PC-9 (cell line): ENCODE measurements around the gene ZNF609. TPM values are rescaled to one million over a fixed set of nuclear protein-coding genes. Genes with fewer than 3 reads are reported as not detected.

Experiments used
- BruUV-seq: library from RNA; stranded (reverse); fragments of 400-500 nt; replicated peaks from 2 replicates; lab custom pipeline; 2021; lab: Mats Ljungman, UMichigan
- CTCF ChIA-PET: fragments of 300-600 bp; sonication (Branson Sonifier 250); formaldehyde crosslinking; loops from one replicate; lab custom pipeline; 2022; ENCODE audit warnings: antibody characterized with exemption; lab: Charles Lee
- POLR2A ChIA-PET: fragments of 300-600 bp; sonication (Branson Sonifier 250); formaldehyde crosslinking; loops from one replicate; lab custom pipeline; 2022; ENCODE audit warnings: antibody characterized with exemption; ENCODE audit not compliant: unreplicated experiment; lab: Charles Lee
- DNase-seq, 2 experiments: peaks; one replicate each; pipeline versions ENCODE4 v3.0.0 to v3.0.0-alpha.2; 2015 to 2022; ENCODE audit warnings: mixed read lengths in 1 of 2
- H2AFZ ChIP-seq: fragments of 200-600 bp; sonication (generic); 2 replicates; pipeline ENCODE4 v1.8.1; 2017; ENCODE audit warnings: antibody characterized with exemption
- H3F3A ChIP-seq: fragments of 200-600 bp; sonication (generic); 2 replicates; pipeline ENCODE4 v1.8.1; 2017; ENCODE audit warnings: antibody characterized with exemption, mild to moderate bottlenecking, low read depth; ENCODE audit not compliant: insufficient read depth
- H3K27ac ChIP-seq: fragments of 200-600 bp; sonication (generic); 2 replicates; pipeline ENCODE4 v1.6.1; 2016; ENCODE audit warnings: mixed run types
- H3K27me3 ChIP-seq: fragments of 200-600 bp; sonication (generic); 2 replicates; pipeline ENCODE4 v1.6.1; 2016; ENCODE audit warnings: low read depth, mixed run types; ENCODE audit not compliant: insufficient read depth
- H3K36me3 ChIP-seq: fragments of 200-600 bp; sonication (generic); 2 replicates; pipeline ENCODE4 v1.6.1; 2016; ENCODE audit warnings: low read depth, mixed run types
- H3K4me1 ChIP-seq: fragments of 200-600 bp; sonication (generic); replicated peaks from 2 replicates; pipeline ENCODE4 v1.6.1; 2016; ENCODE audit warnings: mixed run types; ENCODE audit not compliant: insufficient read depth
- H3K4me2 ChIP-seq: fragments of 200-600 bp; sonication (generic); 2 replicates; pipeline ENCODE4 v1.6.1; 2017; ENCODE audit warnings: mixed run types
- H3K4me3 ChIP-seq: fragments of 200-600 bp; sonication (generic); 2 replicates; pipeline ENCODE4 v1.6.1; 2016; ENCODE audit warnings: mixed run types
- H3K79me2 ChIP-seq: fragments of 200-600 bp; sonication (generic); 2 replicates; pipeline ENCODE4 v1.6.1; 2017; ENCODE audit warnings: low read depth, mixed run types
- H3K9me2 ChIP-seq: fragments of 200-600 bp; sonication (generic); 2 replicates; pipeline ENCODE4 v1.8.1; 2017; ENCODE audit warnings: mild to moderate bottlenecking; ENCODE audit not compliant: insufficient read depth
- H3K9me3 ChIP-seq: fragments of 200-600 bp; sonication (generic); 2 replicates; pipeline ENCODE4 v1.8.1; 2016; ENCODE audit warnings: low read depth; ENCODE audit not compliant: insufficient read depth
- H4K20me1 ChIP-seq: fragments of 200-600 bp; sonication (generic); 2 replicates; pipeline ENCODE4 v1.8.1; 2017; ENCODE audit not compliant: insufficient read depth
- CTCF ChIP-seq: fragments of 200-600 bp; sonication (generic); conservative IDR thresholded peaks from 2 replicates; pipeline ENCODE4 v1.6.1; 2017; ENCODE audit warnings: mixed run types, antibody characterized with exemption, mild to moderate bottlenecking, moderate library complexity
- EZH2 ChIP-seq: fragments of 200-600 bp; sonication (generic); IDR thresholded peaks from 2 replicates; pipeline ENCODE4 v1.8.0; 2017; ENCODE audit warnings: antibody characterized with exemption, low read depth
- intact Hi-C: fragments of 100-400 bp; cut with micrococcal nuclease; formaldehyde crosslinking; loops from one replicate; pipeline ENCODE4 v1.10.0; 2022; ENCODE audit not compliant: unreplicated experiment
- total RNA-seq: library from RNA; stranded (reverse); gene quantifications from 2 replicates; pipeline ENCODE4 v1.2.3, GENCODE V29; 2021

Gene ZNF609
- total RNA-seq, 1 experiment from 2014 or later, result 38.6 TPM

GRCh38 chr15:64698823-64699222 is 238.4 kb downstream of the ZNF609 start:
- DNase-seq, result no peak
- Histone ChIP-seq H3K27ac (no peak overlapping the region), H3K4me1 (peaks cover 25% of the 10 kb centered on the region; the same call in 1 of the 2 replicates), H3K79me2 (peaks cover 61% of the 10 kb centered on the region), H3K9me2 (no peaks in the 10 kb centered on the region), H3K4me2 (no peak overlapping the region), H3K36me3 (no peaks in the 10 kb centered on the region), H4K20me1 (peaks cover 24% of the 10 kb centered on the region), H3F3A (no peaks in the 10 kb centered on the region; the same call in 1 of the 2 replicates), H3K4me3 (no peak overlapping the region), H3K9me3 (no peaks in the 10 kb centered on the region), H3K27me3 (no peaks in the 10 kb centered on the region), H2AFZ (no peak overlapping the region)
- ChIA-PET CTCF (no interaction called here), POLR2A (interaction anchor here (0.6 to 0.7 kb wide), 2 partner anchors 18 to 450 kb away, joined by 3 to 6 read pairs; no protein-coding TSS in a partner anchor)
- no TSS peak for BruUV-seq
- no peak for TF ChIP-seq CTCF
- TF ChIP-seq EZH2, result no peak
- intact Hi-C loops, result no loop called here

GRCh38 chr15:64699751-64700388 is 239.5 kb downstream of the ZNF609 start:
- CTCF ChIA-PET, result no interaction called here

GRCh38 chr15:64701051-64701450 is 240.7 kb downstream of the ZNF609 start:
- ChIA-PET CTCF (no interaction called here), POLR2A (no interaction called here)
- no peak for DNase-seq
- Histone ChIP-seq H3K4me1 (peaks cover 25% of the 10 kb centered on the region; the same call in 1 of the 2 replicates), H2AFZ (no peak overlapping the region), H4K20me1 (peaks cover 13% of the 10 kb centered on the region; the same call in 1 of the 2 replicates), H3F3A (no peaks in the 10 kb centered on the region; the same call in 1 of the 2 replicates), H3K27ac (no peak overlapping the region), H3K4me3 (no peak overlapping the region; the same call in 1 of the 2 replicates), H3K9me3 (no peaks in the 10 kb centered on the region), H3K36me3 (no peaks in the 10 kb centered on the region), H3K79me2 (peaks cover 51% of the 10 kb centered on the region), H3K9me2 (no peaks in the 10 kb centered on the region), H3K27me3 (no peaks in the 10 kb centered on the region), H3K4me2 (peak overlapping the region; percentile 84)
- no peak for TF ChIP-seq CTCF
- no peak for TF ChIP-seq EZH2
- BruUV-seq, result no TSS peak
- intact Hi-C loops, result no loop called here

More at GRCh38 chr15:64699751-64700388, 239.5 kb downstream of the ZNF609 start:
- intact Hi-C loops, result no loop called here
- BruUV-seq, result no TSS peak
- H3K4me3 ChIP-seq, result no peak overlapping the region
- peaks cover 21% of the 10 kb centered on the region for H4K20me1 ChIP-seq
- no peaks in the 10 kb centered on the region for H3K36me3 ChIP-seq
- peaks cover 25% of the 10 kb centered on the region; the same call in 1 of the 2 replicates for H3K4me1 ChIP-seq
- no peak for TF ChIP-seq EZH2
- H3K27me3 ChIP-seq, result no peaks in the 10 kb centered on the region
- no peak overlapping the region for H3K27ac ChIP-seq
- H3K79me2 ChIP-seq, result peaks cover 58% of the 10 kb centered on the region
- POLR2A ChIA-PET, result no interaction called here
- H3F3A ChIP-seq, result no peaks in the 10 kb centered on the region; the same call in 1 of the 2 replicates
- peak overlapping the region; percentile 84; the same call in 1 of the 2 replicates for H3K4me2 ChIP-seq
- no peaks in the 10 kb centered on the region for H3K9me3 ChIP-seq
- no peak overlapping the region for H2AFZ ChIP-seq
- no peak for DNase-seq
- H3K9me2 ChIP-seq, result no peaks in the 10 kb centered on the region
